ENCODE measurements around the gene TSPYL6.

Gene TSPYL6

GRCh38 chr2:54258166-54258565 is 2.1 kb upstream of the TSPYL6 start:
- no peak for DNase-seq (ENCODE audit: low read depth in 2 of 2, low spot score in 1 of 2)

DNA sequence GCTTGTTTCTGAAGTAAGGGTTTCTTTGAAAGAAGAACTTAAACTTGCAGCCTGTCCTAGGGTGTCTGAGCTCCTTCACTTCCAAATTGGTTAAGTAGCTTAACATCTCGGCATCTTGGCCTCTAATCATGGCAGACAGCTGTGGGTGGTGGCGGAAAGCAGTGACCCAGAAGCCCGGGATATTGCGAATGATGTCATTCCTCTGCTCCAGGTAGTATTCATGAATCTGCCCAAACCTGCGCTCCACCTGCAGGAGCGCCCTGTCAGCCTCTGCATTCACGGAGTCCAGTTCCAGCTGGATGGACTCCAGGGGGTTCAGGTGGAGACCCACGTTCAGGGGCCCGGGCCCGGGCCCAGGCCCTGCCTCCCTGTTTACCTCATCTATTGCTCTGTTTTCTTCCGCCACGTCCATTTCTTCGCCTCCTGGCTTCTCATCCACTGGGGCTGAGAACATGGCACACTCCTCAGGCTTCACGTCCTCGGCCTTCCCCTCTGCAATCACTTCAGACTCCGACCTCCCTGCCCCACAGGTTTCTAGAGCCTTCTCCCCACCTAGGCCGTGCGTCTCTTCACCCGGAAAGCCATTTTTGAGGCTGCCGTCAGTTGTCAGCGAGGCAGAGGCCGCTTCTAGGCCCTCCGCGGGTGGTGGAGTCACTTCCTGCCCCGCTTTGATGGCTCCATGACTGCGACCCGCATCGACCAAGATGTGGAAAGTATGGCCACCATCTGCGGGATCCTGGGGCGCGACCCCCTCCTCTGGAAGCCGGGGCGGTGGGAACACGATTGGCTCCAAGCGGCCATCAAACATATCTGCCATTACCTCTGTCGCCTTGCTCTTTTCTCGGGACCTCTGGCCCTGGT is 569 bp downstream of the TSPYL6 start:
- DNase-seq (ENCODE audit: low read depth in 2 of 2, low spot score in 1 of 2) = no peak

- no peak for DNase-seq (ENCODE audit: low read depth in 2 of 2, low spot score in 1 of 2)
Measured at GRCh38 chr2:54254180-54254579, 1.8 kb downstream of the TSPYL6 start.

DNA sequence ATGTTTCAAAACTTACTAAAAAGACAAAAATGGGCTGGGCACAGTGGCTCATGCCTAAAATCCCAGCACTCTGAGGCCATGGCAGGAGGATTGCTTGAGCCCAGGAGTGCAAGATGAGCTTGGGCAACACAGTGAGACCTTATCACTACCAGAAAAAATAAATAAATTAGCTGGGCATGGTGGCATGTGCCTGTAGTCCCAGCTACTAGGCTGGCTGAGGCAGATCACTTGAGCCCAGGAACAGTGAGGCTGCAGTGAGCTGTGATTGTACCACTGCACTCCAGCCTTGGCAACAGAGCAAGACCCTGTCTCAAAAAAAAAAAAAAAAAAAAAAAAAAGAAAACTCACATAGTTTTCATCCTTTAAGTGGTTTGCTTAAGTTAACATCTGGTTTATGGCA is 6.4 kb downstream of the TSPYL6 start:
- no peak for DNase-seq (ENCODE audit: low read depth in 2 of 2, low spot score in 1 of 2)

GRCh38 chr2:54247115-54247514 is 8.9 kb downstream of the TSPYL6 start:
- DNase-seq (ENCODE audit: low read depth in 2 of 2, low spot score in 1 of 2) = no peak

DNA sequence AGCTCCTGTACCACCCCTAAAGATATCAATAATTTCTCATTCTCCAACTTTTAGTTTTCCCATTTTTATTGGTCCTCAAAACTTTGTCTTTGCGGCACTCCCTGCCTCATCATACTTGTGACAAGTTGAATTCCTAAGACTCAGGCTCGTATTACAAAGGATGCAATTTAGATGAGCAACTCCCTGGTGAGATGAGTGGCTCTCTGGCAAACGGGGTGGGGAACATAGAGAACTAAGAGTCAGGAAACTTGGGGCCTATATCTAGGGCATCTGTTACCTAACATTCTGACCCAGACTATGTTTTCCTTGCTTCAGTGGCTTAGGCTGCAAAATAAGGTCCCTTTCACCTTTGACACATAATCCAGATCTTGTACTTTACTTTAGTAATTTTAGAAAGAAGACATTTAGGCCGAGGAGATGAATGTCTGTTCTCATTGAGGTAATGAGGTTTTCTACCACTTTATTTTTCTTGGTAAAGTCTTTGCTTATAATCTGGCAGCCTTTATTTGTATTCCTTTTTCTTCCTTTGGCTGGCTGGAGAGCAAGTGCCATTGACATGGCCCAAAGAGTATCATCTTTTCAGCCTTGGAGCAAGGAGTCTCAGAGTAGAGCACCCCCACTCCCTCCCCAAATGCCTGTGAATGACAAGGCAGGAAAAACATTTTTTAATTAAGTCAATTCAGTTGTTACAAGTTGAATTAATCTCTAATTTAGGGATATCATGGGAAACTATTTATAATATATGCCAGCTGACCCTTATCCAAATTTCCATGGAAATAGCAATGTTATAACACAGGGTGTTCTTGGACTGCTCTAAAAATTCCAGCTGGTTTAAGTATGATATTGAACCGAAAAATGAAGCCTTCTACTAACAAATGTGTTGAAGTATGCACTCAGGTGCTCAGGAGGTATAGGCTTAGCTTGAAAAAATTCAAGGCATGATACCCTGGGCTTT is 15.2 kb downstream of the TSPYL6 start:
- no peak for DNase-seq (ENCODE audit: low read depth in 2 of 2, low spot score in 1 of 2)

DNA sequence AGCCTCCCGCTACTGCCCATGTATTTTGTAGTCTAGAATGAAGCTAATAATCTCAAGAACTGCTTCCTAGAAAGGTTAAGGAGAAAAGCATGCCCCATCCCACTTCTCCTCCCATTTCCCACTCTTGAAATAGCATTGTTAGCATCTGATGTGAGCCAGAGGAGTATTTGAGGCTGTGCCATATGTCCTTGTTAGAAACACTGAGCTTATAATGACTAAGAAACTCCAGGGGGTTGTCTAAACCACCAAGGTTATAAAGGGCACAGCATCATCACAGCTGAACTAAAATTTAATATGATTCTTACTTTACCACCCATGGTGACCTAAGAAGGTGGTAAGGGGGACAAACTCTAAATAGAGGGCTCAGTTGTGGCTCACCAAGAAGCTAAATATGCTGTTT is 16.6 kb downstream of the TSPYL6 start:
- no peak for DNase-seq (ENCODE audit: low read depth in 2 of 2, low spot score in 1 of 2)

- no peak for DNase-seq (ENCODE audit: low read depth in 2 of 2, low spot score in 1 of 2)
Measured at GRCh38 chr2:54237428-54237827, 18.6 kb downstream of the TSPYL6 start.

- DNase-seq (ENCODE audit: low read depth in 2 of 2, low spot score in 1 of 2) = no peak
Measured at GRCh38 chr2:54233832-54234649, 22.0 kb downstream of the TSPYL6 start.

GRCh38 chr2:54228945-54229344 is 27.1 kb downstream of the TSPYL6 start:
- no peak for DNase-seq (ENCODE audit: low read depth in 2 of 2, low spot score in 1 of 2)

DNA sequence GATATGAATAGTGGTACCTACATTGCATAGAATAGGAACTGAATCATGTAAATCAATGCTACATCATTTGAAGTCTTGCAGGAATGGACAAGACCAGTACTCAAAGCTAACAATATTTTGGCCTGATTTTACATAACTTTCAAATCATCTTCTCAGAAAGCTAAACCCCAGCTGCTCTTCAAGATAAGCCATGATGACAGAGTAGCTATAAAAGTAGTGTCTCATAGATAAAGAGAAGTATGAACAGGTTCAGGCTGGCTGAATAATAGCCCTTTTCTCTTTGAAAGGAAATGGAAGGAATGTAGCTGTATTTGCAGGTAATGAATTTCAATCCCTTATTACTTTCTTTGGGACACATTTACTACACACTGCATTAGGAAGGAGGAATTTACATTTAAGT is 28.2 kb downstream of the TSPYL6 start:
- DNase-seq (ENCODE audit: low read depth in 2 of 2, low spot score in 1 of 2) = no peak

GRCh38 chr2:54226260-54226659 is 29.8 kb downstream of the TSPYL6 start:
- DNase-seq (ENCODE audit: low read depth in 2 of 2, low spot score in 1 of 2) = no peak

GRCh38 chr2:54224997-54225396 is 31.0 kb downstream of the TSPYL6 start:
- DNase-seq (ENCODE audit: low read depth in 2 of 2, low spot score in 1 of 2) = no peak

DNA sequence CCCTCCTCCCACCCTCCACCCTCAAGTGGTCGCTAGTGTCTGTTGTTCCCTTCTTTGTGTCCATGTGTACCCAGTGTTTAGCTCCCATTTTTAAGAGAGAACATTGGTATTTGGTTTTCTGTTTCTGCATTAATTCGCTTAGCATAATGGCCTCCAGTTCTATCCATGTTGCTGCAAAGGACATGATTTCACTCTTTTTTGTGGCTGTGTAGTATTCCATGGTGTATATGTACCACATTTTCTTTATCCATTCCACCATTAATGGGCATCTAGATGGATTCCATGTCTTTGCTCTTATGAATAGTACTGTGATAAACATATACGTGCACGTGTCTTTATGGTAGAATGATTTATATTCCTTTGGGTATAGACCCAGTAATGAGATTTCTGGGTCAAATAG is 42.9 kb downstream of the TSPYL6 start:
- DNase-seq (ENCODE audit: low read depth in 2 of 2, low spot score in 1 of 2) = no peak

DNA sequence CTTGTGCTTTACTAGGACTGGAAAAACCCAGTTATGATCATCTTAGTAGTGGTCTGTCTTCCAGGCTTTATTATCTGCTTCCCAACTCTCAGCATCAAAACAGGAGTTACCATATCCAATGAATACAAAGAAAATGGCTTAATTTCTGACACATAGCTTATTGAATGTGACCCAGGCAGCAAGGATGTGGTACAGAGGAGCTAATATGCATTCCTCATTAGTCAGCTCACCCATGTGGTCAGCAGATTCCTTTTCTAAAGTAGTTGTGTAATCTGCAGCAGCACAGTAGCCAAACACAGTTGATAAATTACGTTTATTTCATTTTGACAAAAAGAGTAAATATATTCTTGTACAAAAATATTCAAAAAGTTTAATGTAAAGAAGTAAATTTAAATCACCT is 43.6 kb downstream of the TSPYL6 start:
- no peak for DNase-seq (ENCODE audit: low read depth in 2 of 2, low spot score in 1 of 2)

- DNase-seq (ENCODE audit: low read depth in 2 of 2, low spot score in 1 of 2) = no peak
Measured at GRCh38 chr2:54209379-54209778, 46.6 kb downstream of the TSPYL6 start.

DNA sequence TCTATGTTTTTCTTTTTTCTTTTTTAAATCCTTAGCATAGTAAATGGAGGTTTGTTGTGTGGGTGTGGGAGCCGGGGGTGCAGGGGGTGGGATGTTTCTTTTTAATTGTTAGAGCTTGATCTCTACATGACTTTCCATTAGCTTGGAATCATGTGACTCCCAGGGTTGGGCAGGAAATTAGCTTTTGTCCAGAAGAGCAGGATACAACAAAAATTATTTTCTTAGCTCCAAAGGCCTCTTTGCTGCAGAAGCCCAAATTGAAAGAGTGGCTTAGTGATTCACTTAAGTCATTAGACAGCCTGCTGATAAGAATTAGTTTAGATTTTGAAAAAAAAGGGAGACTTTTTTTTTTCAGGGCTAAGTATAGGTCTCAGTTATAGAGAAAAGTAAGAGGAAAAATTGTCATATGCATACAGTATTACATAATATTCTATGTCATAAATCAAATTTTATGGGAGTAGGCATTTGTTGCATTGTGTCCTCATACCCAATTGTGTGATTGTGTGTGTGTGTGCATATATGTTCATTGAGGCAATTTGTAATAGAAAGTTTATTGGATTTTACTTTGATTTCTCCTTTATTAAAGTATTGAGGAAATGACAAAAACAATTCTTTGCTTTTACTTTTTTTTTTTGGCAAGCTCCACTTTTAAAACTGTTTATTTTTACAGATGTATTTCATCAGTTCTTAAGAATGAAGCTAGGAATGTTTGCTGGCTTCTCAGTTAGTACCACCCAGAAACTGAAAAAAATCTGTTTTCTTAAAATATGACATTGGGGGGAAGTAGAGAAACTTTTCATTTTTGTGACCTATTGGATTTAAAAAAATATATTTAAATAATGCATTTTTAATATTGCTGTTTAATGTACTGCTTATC is 47.4 kb downstream of the TSPYL6 start:
- DNase-seq (ENCODE audit: low read depth in 2 of 2, low spot score in 1 of 2) = no peak

DNA sequence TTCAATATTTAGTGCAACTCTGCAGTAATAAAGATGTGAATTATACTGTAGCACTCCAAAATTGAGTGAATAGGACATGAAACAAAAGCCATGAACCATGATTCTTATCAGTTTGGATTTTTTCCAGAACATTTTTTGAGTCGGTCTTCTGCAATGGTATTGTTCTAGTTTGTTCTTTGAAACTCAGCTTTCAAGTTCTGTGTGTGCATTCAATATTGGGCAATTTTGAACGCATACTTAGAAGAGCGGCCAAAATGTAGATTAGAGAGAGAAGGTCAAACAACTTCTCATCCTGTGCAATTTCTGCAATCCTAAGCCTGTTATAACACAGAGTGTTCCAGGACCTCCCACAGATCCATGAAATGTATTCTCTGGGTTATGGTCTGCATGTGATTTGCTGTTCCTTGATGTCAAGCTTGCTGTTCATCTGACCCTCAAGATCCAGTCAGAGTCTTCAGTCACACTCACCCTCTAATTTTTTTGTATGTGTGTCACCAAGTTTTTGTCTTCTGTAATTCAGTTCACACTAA is 48.3 kb downstream of the TSPYL6 start:
- DNase-seq (ENCODE audit: low read depth in 2 of 2, low spot score in 1 of 2) = no peak

GRCh38 chr2:54206596-54206995 is 49.4 kb downstream of the TSPYL6 start:
- no peak for DNase-seq (ENCODE audit: low read depth in 2 of 2, low spot score in 1 of 2)

DNA sequence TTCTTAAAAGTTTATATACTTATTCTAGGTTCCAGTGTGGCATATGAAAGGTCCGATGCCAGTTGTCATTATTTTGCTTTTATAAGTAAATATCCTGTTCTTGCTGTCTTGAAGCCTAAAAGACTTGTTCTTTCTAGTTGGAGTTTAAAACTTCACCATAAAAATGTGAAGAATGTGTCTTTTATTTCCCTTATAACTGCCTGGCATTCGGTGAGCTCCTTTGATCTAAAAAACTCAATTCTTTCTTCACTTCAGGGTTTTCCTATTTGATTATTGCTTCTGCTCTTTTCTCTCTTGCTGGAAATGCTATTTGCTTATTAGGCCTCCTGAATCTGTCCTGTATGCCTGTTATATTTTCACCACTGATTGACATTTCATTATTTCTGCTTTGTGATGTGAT is 51.6 kb downstream of the TSPYL6 start:
- no peak for DNase-seq (ENCODE audit: low read depth in 2 of 2, low spot score in 1 of 2)
